HG03575 (cell line): ENCODE results near the gene USP17L29.
"Not testable (repeated sequence)": the region's sequence is repeated elsewhere in the genome, so short reads cannot be mapped to it uniquely, and the experiment has no call there.

ENCODE experiments used
- ATAC-seq: cut with Tn5 transposase; IDR thresholded peaks from one replicate; pipeline ENCODE4 v1.9.1; 2021; ENCODE audit not compliant: unreplicated experiment, insufficient number of reproducible peaks, low FRiP score; ENCODE audit errors: extremely low read depth

USP17L29 gene

GRCh38 chr4:9353338-9353737, at the start of gene USP17L29:
USP17L29 (plus strand) TSS chr4:9353638; CDS start chr4:9353638, 0 bp downstream.
- not testable (repeated sequence) for ATAC-seq

DNA sequence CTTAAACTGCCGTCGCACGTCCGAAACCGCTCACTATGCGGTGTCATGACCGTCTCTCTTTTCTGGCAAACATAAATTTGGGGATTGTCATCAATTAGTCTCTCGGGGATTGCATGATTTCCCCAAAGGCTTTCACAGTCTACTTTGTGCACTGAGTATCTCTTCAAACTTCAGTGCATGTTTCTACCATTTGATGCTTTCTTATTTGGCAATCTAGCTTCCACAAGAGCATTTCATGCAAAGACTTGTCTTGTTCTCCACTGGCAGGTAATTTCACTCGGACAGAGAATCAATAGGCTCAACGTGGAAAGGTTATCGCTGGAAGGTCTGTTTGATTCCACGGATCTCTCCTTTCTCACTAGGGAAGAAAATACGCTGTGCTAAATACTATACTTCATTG, 29.2 kb upstream of the USP17L29 start:
- not testable (repeated sequence) for ATAC-seq

DNA sequence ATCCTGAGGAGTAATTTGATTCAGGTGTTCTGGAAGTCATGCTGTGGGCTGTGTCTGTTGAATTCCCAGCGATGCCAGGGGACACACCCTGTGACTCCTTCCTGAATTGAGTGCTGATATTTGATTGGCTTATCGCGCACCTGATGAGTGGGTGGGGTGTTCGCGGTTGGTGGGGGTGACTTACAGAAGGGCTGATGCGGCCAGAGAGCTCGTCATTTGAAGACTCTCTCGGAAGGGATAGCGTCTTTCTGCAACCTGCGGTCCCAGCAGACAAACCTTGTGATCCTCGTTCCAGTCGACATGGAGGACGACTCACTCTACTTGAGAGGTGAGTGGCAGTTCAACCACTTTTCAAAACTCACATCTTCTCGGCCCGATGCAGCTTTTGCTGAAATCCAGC, 28.6 kb upstream of the USP17L29 start, which contains the start of gene USP17L24:
Gene USP17L24, plus strand, starts transcription at position 301 of the 400 bp plus-strand sequence. Its CDS starts 0 bp downstream, at position 301.
- not testable (repeated sequence) for ATAC-seq

GRCh38 chr4:9329611-9330010, 23.8 kb upstream of the USP17L29 start, which contains the start of gene USP17L25:
USP17L25 (plus strand) TSS chr4:9329911; CDS start chr4:9329911, 0 bp downstream.
- ATAC-seq, result not testable (repeated sequence)

DNA sequence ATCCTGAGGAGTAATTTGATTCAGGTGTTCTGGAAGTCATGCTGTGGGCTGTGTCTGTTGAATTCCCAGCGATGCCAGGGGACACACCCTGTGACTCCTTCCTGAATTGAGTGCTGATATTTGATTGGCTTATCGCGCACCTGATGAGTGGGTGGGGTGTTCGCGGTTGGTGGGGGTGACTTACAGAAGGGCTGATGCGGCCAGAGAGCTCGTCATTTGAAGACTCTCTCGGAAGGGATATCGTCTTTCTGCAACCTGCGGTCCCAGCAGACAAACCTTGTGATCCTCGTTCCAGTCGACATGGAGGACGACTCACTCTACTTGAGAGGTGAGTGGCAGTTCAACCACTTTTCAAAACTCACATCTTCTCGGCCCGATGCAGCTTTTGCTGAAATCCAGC, 19.1 kb upstream of the USP17L29 start, which contains the start of gene USP17L26:
Gene USP17L26, plus strand, starts transcription at position 301 of the 400 bp plus-strand sequence. Its CDS starts 0 bp downstream, at position 301.
- not testable (repeated sequence) for ATAC-seq

DNA sequence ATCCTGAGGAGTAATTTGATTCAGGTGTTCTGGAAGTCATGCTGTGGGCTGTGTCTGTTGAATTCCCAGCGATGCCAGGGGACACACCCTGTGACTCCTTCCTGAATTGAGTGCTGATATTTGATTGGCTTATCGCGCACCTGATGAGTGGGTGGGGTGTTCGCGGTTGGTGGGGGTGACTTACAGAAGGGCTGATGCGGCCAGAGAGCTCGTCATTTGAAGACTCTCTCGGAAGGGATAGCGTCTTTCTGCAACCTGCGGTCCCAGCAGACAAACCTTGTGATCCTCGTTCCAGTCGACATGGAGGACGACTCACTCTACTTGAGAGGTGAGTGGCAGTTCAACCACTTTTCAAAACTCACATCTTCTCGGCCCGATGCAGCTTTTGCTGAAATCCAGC, 14.3 kb upstream of the USP17L29 start, which contains the start of gene USP17L5:
Gene USP17L5, plus strand, starts transcription at position 301 of the 400 bp plus-strand sequence. Its CDS starts 0 bp downstream, at position 301.
- not testable (repeated sequence) for ATAC-seq

GRCh38 chr4:9343848-9344247, 9.6 kb upstream of the USP17L29 start, which contains the start of gene USP17L27:
USP17L27 (plus strand) TSS chr4:9344148; CDS start chr4:9344148, 0 bp downstream.
- not testable (repeated sequence) for ATAC-seq

DNA sequence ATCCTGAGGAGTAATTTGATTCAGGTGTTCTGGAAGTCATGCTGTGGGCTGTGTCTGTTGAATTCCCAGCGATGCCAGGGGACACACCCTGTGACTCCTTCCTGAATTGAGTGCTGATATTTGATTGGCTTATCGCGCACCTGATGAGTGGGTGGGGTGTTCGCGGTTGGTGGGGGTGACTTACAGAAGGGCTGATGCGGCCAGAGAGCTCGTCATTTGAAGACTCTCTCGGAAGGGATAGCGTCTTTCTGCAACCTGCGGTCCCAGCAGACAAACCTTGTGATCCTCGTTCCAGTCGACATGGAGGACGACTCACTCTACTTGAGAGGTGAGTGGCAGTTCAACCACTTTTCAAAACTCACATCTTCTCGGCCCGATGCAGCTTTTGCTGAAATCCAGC, 4.8 kb upstream of the USP17L29 start, which contains the start of gene USP17L28:
Gene USP17L28, plus strand, starts transcription at position 301 of the 400 bp plus-strand sequence. Its CDS starts 0 bp downstream, at position 301.
- not testable (repeated sequence) for ATAC-seq

- not testable (repeated sequence) for ATAC-seq
Observed at GRCh38 chr4:9350866-9351265, 2.6 kb upstream of the USP17L29 start.

DNA sequence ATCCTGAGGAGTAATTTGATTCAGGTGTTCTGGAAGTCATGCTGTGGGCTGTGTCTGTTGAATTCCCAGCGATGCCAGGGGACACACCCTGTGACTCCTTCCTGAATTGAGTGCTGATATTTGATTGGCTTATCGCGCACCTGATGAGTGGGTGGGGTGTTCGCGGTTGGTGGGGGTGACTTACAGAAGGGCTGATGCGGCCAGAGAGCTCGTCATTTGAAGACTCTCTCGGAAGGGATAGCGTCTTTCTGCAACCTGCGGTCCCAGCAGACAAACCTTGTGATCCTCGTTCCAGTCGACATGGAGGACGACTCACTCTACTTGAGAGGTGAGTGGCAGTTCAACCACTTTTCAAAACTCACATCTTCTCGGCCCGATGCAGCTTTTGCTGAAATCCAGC, 9.4 kb downstream of the USP17L29 start, which contains the start of gene USP17L30:
Gene USP17L30, plus strand, starts transcription at position 301 of the 400 bp plus-strand sequence. Its CDS starts 0 bp downstream, at position 301.
- not testable (repeated sequence) for ATAC-seq

GRCh38 chr4:9379881-9380280, 26.4 kb downstream of the USP17L29 start:
- not testable (repeated sequence) for ATAC-seq

DNA sequence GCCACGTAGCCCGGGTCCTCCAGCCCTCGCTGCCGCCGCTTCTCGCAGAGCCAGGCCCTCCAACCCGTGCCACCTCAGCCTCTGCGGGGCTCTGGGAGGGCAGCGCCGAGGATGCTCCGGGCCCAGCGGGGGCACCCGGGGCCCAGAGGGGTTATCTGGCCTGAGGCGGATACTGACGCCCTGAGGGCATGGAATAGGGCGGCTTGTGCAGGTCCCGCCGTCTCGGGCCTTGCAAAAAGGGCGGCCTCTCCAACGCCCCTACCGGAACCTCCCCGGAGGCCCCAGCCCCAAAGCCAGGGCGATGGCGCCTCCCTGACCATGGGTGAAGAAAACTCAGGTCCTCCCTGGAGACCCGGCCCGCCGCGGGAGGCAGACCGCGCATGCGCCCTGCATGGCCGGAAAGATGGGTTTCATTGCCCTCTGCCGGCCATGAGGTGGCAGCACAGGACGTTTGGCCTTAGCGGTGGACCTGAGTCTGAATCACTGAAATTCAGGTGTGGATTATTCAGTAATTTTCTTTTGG, 27.6 kb downstream of the USP17L29 start:
- ATAC-seq, result not testable (repeated sequence)

- ATAC-seq, result no peak
Observed at GRCh38 chr4:9384126-9384525, 30.7 kb downstream of the USP17L29 start.

- ATAC-seq, result not testable (repeated sequence)
Observed at GRCh38 chr4:9389001-9389400, 35.6 kb downstream of the USP17L29 start.
